SK-N-MC (cell line): Measurements from ENCODE around the gene DUS3L.

Experiments
- DNase-seq: peaks from one replicate; pipeline ENCODE4 v3.0.0-alpha.2; 2011; ENCODE audit warnings: low read depth, low spot score
- H3K27ac ChIP-seq: fragments of 200-600 bp; sonication (generic); 2 replicates; pipeline ENCODE4 v1.5.1; 2016; ENCODE audit warnings: mixed run types
- H3K36me3 ChIP-seq: fragments of 200-600 bp; sonication (generic); 2 replicates; pipeline ENCODE4 v1.6.1; 2017; ENCODE audit warnings: antibody characterized with exemption, low read length, mixed read lengths; ENCODE audit not compliant: insufficient read depth
- H3K4me3 ChIP-seq: fragments of 200-600 bp; sonication (generic); 2 replicates; pipeline ENCODE4 v1.5.1; 2016
- H3K9ac ChIP-seq: fragments of 200-600 bp; sonication (generic); 2 replicates; pipeline ENCODE4 v1.8.0; 2017; ENCODE audit warnings: mixed run types, mixed read lengths; ENCODE audit not compliant: insufficient read length
- H3K9me3 ChIP-seq: fragments of 200-600 bp; sonication (generic); 2 replicates; pipeline ENCODE4 v1.6.1; 2017; ENCODE audit warnings: low read depth, mild to moderate bottlenecking, antibody characterized with exemption, low read length, moderate library complexity, mixed read lengths
- EZH2 ChIP-seq: fragments of 200-600 bp; sonication (generic); IDR thresholded peaks from one replicate; pipeline ENCODE4 v1.6.1; 2017; ENCODE audit warnings: antibody characterized with exemption
- FOXP2 ChIP-seq: optimal IDR thresholded peaks from 2 replicates; pipeline ENCODE3; 2011; ENCODE audit warnings: mild to moderate bottlenecking, moderate library complexity; ENCODE audit not compliant: insufficient read depth; ENCODE audit errors: extremely low read length, control extremely low read depth
- POLR2AphosphoS5 ChIP-seq: IDR thresholded peaks from 2 replicates; pipeline ENCODE4 v1.6.1; 2012; ENCODE audit warnings: mild to moderate bottlenecking, low read depth, low read length, borderline replicate concordance

DUS3L gene

GRCh38 chr19:5829567-5830310 lies 38.8 kb upstream of the DUS3L start:
- H3K9me3 ChIP-seq, result no peaks in the 10 kb centered on the region
- H3K36me3 ChIP-seq, result no peaks in the 10 kb centered on the region
- no peak for TF ChIP-seq POLR2AphosphoS5
- no peak for TF ChIP-seq EZH2
- no peak for TF ChIP-seq FOXP2
- no peak overlapping the region for H3K9ac ChIP-seq
- no peak for DNase-seq
- peak overlapping the region; percentile 97 for H3K27ac ChIP-seq
- H3K4me3 ChIP-seq, result peak overlapping the region; percentile 87

GRCh38 chr19:5828661-5829566 lies 38.0 kb upstream of the DUS3L start:
- H3K36me3 ChIP-seq, result no peaks in the 10 kb centered on the region
- peak overlapping the region; percentile 87 for H3K4me3 ChIP-seq
- peak overlapping the region; percentile 89 for H3K9ac ChIP-seq
- no peak for TF ChIP-seq EZH2
- TF ChIP-seq FOXP2, result no peak
- no peak for TF ChIP-seq POLR2AphosphoS5
- DNase-seq, result no peak
- H3K27ac ChIP-seq, result peak overlapping the region; percentile 97
- no peaks in the 10 kb centered on the region for H3K9me3 ChIP-seq

- DNase-seq, result peak; percentile 63
- Histone ChIP-seq H3K4me3 (peak overlapping the region; percentile 87), H3K36me3 (no peaks in the 10 kb centered on the region), H3K9me3 (no peaks in the 10 kb centered on the region), H3K9ac (peak overlapping the region; percentile 89), H3K27ac (peak overlapping the region; percentile 97)
- TF ChIP-seq FOXP2 (no peak), EZH2 (no peak), POLR2AphosphoS5 (peak; percentile 97)
These were observed 37.1 kb upstream of the DUS3L start for GRCh38 chr19:5827891-5828660.

- H3K4me3 ChIP-seq, result peak overlapping the region; percentile 87
These were observed 36.5 kb upstream of the DUS3L start for GRCh38 chr19:5827342-5827890.

GRCh38 chr19:5826531-5827341 lies 35.8 kb upstream of the DUS3L start:
- Histone ChIP-seq H3K4me3 (peak overlapping the region; percentile 87), H3K36me3 (no peaks in the 10 kb centered on the region), H3K9me3 (no peaks in the 10 kb centered on the region), H3K9ac (no peak overlapping the region), H3K27ac (peak overlapping the region; percentile 67; the same call in 1 of the 2 replicates)
- DNase-seq, result no peak
- TF ChIP-seq POLR2AphosphoS5 (no peak), EZH2 (no peak), FOXP2 (no peak)

More at GRCh38 chr19:5827342-5827890, 36.5 kb upstream of the DUS3L start:
- TF ChIP-seq POLR2AphosphoS5, result no peak
- TF ChIP-seq EZH2, result no peak
- no peak for TF ChIP-seq FOXP2
- no peak for DNase-seq
- H3K36me3 ChIP-seq, result no peaks in the 10 kb centered on the region
- no peaks in the 10 kb centered on the region for H3K9me3 ChIP-seq
- H3K9ac ChIP-seq, result no peak overlapping the region
- H3K27ac ChIP-seq, result peak overlapping the region; percentile 97

- no peaks in the 10 kb centered on the region for H3K36me3 ChIP-seq
- no peaks in the 10 kb centered on the region for H3K9me3 ChIP-seq
- no peak overlapping the region for H3K9ac ChIP-seq
- no peak overlapping the region for H3K27ac ChIP-seq
- no peak for DNase-seq
- TF ChIP-seq EZH2 (no peak), POLR2AphosphoS5 (no peak), FOXP2 (no peak)
- no peak overlapping the region for H3K4me3 ChIP-seq
These were observed 34.2 kb upstream of the DUS3L start for GRCh38 chr19:5825178-5825577.

GRCh38 chr19:5824751-5825150 lies 33.8 kb upstream of the DUS3L start:
- no peak for DNase-seq

More at GRCh38 chr19:5824751-5825150, 33.8 kb upstream of the DUS3L start:
- no peak for TF ChIP-seq POLR2AphosphoS5
- TF ChIP-seq FOXP2, result no peak
- TF ChIP-seq EZH2, result no peak
- Histone ChIP-seq H3K9me3 (no peaks in the 10 kb centered on the region), H3K27ac (no peak overlapping the region), H3K36me3 (no peaks in the 10 kb centered on the region), H3K4me3 (no peak overlapping the region), H3K9ac (no peak overlapping the region)
